MM.1S (cell line): ENCODE data around the gene LATS2.

Experiments
- DNase-seq: peaks from one replicate; pipeline ENCODE4 v3.0.0-alpha.2; 2015
- H2AFZ ChIP-seq: fragments of 300-600 bp; sonication (generic); 2 replicates; pipeline ENCODE4 v1.6.0; 2016; ENCODE audit warnings: antibody characterized with exemption, low read length
- H3F3A ChIP-seq: fragments of 300-600 bp; sonication (generic); 2 replicates; pipeline ENCODE4 v1.6.1; 2016; ENCODE audit warnings: mild to moderate bottlenecking, antibody characterized with exemption, low read length, moderate library complexity, mixed read lengths; ENCODE audit not compliant: insufficient read depth
- H3K27ac ChIP-seq: fragments of 300-600 bp; sonication (generic); 2 replicates; pipeline ENCODE4 v1.5.1; 2016; ENCODE audit warnings: mild to moderate bottlenecking, low read length
- H3K27me3 ChIP-seq: fragments of 300-600 bp; sonication (generic); replicated peaks from 2 replicates; pipeline ENCODE4 v1.6.0; 2016; ENCODE audit warnings: low read length; ENCODE audit not compliant: insufficient read depth
- H3K36me3 ChIP-seq: fragments of 300-600 bp; sonication (generic); replicated peaks from 2 replicates; pipeline ENCODE4 v1.6.1; 2016; ENCODE audit warnings: mild to moderate bottlenecking, low read length, mixed read lengths; ENCODE audit not compliant: insufficient read depth
- H3K4me1 ChIP-seq: fragments of 300-600 bp; sonication (generic); 2 replicates; pipeline ENCODE4 v1.6.1; 2016; ENCODE audit warnings: low read length, mixed read lengths
- H3K4me2 ChIP-seq: fragments of 300-600 bp; sonication (generic); 2 replicates; pipeline ENCODE4 v1.6.0; 2016; ENCODE audit warnings: low read depth, low read length
- H3K4me3 ChIP-seq: fragments of 300-600 bp; sonication (generic); 2 replicates; pipeline ENCODE4 v1.5.1; 2016; ENCODE audit warnings: low read length, mixed read lengths
- H3K79me2 ChIP-seq: fragments of 300-600 bp; sonication (generic); 2 replicates; pipeline ENCODE4 v1.6.1; 2016; ENCODE audit warnings: mixed run types, low read length, mixed read lengths
- H3K9ac ChIP-seq: fragments of 300-600 bp; sonication (generic); 2 replicates; pipeline ENCODE4 v1.6.1; 2016; ENCODE audit warnings: low read length, mixed read lengths
- H3K9me2 ChIP-seq: fragments of 300-600 bp; sonication (generic); replicated peaks from 2 replicates; pipeline ENCODE4 v1.6.1; 2016; ENCODE audit warnings: mild to moderate bottlenecking, low read length, mixed read lengths; ENCODE audit not compliant: insufficient read depth
- H3K9me3 ChIP-seq: fragments of 300-600 bp; sonication (generic); replicated peaks from 2 replicates; pipeline ENCODE4 v1.6.1; 2016; ENCODE audit warnings: mild to moderate bottlenecking, low read length, mixed read lengths; ENCODE audit not compliant: insufficient read depth
- H4K20me1 ChIP-seq: fragments of 300-600 bp; sonication (generic); 2 replicates; pipeline ENCODE4 v1.6.1; 2016; ENCODE audit warnings: mild to moderate bottlenecking, low read length, moderate library complexity, mixed read lengths; ENCODE audit not compliant: insufficient read depth
- CTCF ChIP-seq: fragments of 300-600 bp; sonication (generic); IDR thresholded peaks from 2 replicates; pipeline ENCODE4 v1.5.1; 2016; ENCODE audit warnings: antibody characterized with exemption, low read length, mixed read lengths
- EZH2 ChIP-seq: fragments of 300-600 bp; sonication (generic); optimal IDR thresholded peaks from 2 replicates; pipeline ENCODE3; 2017; ENCODE audit warnings: low read depth, mild to moderate bottlenecking, antibody characterized with exemption, low read length, mixed read lengths
- EZH2phosphoT487 ChIP-seq: fragments of 300-600 bp; sonication (generic); IDR thresholded peaks from 2 replicates; pipeline ENCODE4 v1.6.1; 2018; ENCODE audit warnings: antibody characterized with exemption, low read length

The LATS2 gene

GRCh38 chr13:21088534-21088933 lies 27.1 kb upstream of the LATS2 start:
- Histone ChIP-seq H3K27ac (no peak overlapping the region), H3K9me2 (no peaks in the 10 kb centered on the region), H3K4me3 (no peak overlapping the region), H3F3A (no peaks in the 10 kb centered on the region), H3K36me3 (no peaks in the 10 kb centered on the region), H3K9me3 (no peaks in the 10 kb centered on the region), H3K79me2 (no peaks in the 10 kb centered on the region), H4K20me1 (no peaks in the 10 kb centered on the region), H3K9ac (no peak overlapping the region), H2AFZ (no peak overlapping the region), H3K4me1 (no peaks in the 10 kb centered on the region), H3K27me3 (no peaks in the 10 kb centered on the region), H3K4me2 (no peak overlapping the region)
- no peak for TF ChIP-seq EZH2
- no peak for TF ChIP-seq CTCF
- no peak for TF ChIP-seq EZH2phosphoT487
- DNase-seq = no peak

GRCh38 chr13:21086929-21087328 lies 25.5 kb upstream of the LATS2 start:
- Histone ChIP-seq H3F3A (no peaks in the 10 kb centered on the region), H3K4me1 (no peaks in the 10 kb centered on the region), H3K9me3 (no peaks in the 10 kb centered on the region), H3K4me3 (no peak overlapping the region), H3K4me2 (no peak overlapping the region), H3K27me3 (no peaks in the 10 kb centered on the region), H3K9ac (no peak overlapping the region), H3K79me2 (no peaks in the 10 kb centered on the region), H4K20me1 (no peaks in the 10 kb centered on the region), H3K27ac (no peak overlapping the region), H2AFZ (no peak overlapping the region), H3K36me3 (no peaks in the 10 kb centered on the region), H3K9me2 (no peaks in the 10 kb centered on the region)
- DNase-seq = no peak
- TF ChIP-seq CTCF (no peak), EZH2phosphoT487 (no peak), EZH2 (no peak)

- Histone ChIP-seq H3K9ac (no peak overlapping the region), H2AFZ (no peak overlapping the region), H3K4me2 (no peak overlapping the region), H4K20me1 (no peaks in the 10 kb centered on the region), H3K4me3 (no peak overlapping the region), H3K4me1 (no peaks in the 10 kb centered on the region), H3K79me2 (no peaks in the 10 kb centered on the region), H3K9me3 (no peaks in the 10 kb centered on the region), H3K27ac (no peak overlapping the region), H3K9me2 (no peaks in the 10 kb centered on the region), H3K27me3 (no peaks in the 10 kb centered on the region), H3K36me3 (no peaks in the 10 kb centered on the region), H3F3A (no peaks in the 10 kb centered on the region)
- DNase-seq = no peak
- TF ChIP-seq EZH2 (no peak), EZH2phosphoT487 (no peak), CTCF (no peak)
These were observed 20.5 kb upstream of the LATS2 start for GRCh38 chr13:21081926-21082325.

GRCh38 chr13:21080593-21080891 lies 19.2 kb upstream of the LATS2 start:
- no peak overlapping the region for H2AFZ ChIP-seq
- no peaks in the 10 kb centered on the region for H4K20me1 ChIP-seq
- H3K9ac ChIP-seq = no peak overlapping the region
- no peaks in the 10 kb centered on the region for H3K9me2 ChIP-seq
- no peak overlapping the region for H3K4me3 ChIP-seq
- no peak overlapping the region for H3K4me2 ChIP-seq
- no peaks in the 10 kb centered on the region for H3K36me3 ChIP-seq
- DNase-seq = no peak
- no peaks in the 10 kb centered on the region for H3F3A ChIP-seq
- H3K9me3 ChIP-seq = no peaks in the 10 kb centered on the region
- no peak overlapping the region for H3K27ac ChIP-seq
- no peaks in the 10 kb centered on the region for H3K79me2 ChIP-seq
- H3K4me1 ChIP-seq = no peaks in the 10 kb centered on the region
- H3K27me3 ChIP-seq = no peaks in the 10 kb centered on the region
- TF ChIP-seq CTCF (no peak), EZH2 (no peak), EZH2phosphoT487 (no peak)
